ENCODE results near the gene LLCFC1.

DNA sequence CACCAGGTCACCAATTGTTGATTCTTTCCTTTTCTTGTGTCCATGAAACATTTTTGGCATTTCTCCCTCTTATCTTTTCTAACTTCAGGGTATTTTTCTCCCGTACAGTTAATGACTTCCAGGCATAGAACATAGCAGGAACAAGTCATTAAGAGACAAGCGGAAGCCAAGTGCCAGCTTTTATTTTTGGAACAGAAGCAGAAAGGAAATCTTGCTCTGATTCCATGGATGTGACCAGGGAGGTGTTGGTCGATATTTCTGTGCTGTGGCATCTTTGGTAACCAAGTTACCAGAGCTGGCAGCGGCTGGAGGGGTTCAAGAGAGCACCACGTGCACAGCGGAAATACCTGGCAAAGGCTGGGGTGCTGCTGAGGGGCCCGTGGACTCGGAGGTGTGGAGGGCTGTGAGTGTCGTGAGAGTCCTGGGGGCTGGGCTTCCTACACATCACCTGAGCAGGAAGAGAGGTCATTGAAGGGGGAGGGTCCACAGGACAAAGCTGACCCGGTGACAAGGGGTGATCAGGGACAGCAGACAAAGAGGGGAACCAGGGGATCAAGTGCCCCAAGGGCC lies 1.8 kb downstream of the LLCFC1 start:
- no peak for TF ChIP-seq POLR2A (IDR thresholded peaks at IDR 0.05; ENCODE audit: low read depth, low read length)
- no peak for TF ChIP-seq TAF1 (IDR thresholded peaks at IDR 0.05; ENCODE audit: low read depth, low read length)
